Stimulated activated CD8-positive, alpha-beta memory T cell treated with anti-CD3 and anti-CD28 coated beads, Interleukin-15, amount 100 ng/mL, for 24 hours (primary cell): ENCODE measurements around the gene ZNF483.
"Not testable (repeated sequence)": the region's sequence is repeated elsewhere in the genome, so short reads cannot be mapped to it uniquely, and the experiment has no call there.

Experiments used
- DNase-seq: peaks from one replicate; pipeline ENCODE4 v3.0.0-alpha.2; 2020; ENCODE audit warnings: low read depth

ZNF483 gene

DNA sequence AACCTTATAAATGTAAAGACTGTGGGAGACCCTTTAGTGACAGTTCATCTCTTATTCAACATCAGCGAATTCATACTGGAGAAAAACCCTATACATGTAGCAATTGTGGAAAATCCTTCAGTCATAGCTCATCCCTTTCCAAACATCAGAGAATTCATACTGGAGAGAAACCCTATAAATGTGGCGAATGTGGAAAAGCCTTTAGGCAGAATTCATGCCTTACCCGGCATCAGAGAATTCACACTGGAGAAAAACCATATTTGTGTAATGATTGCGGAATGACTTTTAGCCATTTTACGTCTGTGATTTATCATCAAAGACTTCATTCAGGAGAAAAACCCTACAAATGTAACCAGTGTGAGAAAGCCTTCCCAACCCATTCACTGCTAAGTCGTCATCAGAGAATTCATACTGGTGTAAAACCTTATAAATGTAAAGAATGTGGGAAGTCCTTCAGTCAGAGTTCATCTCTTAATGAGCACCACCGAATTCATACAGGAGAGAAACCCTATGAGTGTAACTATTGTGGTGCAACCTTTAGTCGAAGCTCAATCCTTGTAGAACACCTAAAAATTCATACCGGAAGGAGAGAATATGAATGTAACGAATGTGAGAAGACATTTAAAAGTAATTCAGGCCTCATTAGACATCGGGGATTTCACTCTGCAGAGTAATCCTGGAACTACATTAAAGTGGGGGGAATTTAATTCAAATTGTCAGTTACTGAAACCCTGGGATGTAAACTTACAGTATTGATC is 17.7 kb downstream of the ZNF483 start:
- no peak for DNase-seq

DNA sequence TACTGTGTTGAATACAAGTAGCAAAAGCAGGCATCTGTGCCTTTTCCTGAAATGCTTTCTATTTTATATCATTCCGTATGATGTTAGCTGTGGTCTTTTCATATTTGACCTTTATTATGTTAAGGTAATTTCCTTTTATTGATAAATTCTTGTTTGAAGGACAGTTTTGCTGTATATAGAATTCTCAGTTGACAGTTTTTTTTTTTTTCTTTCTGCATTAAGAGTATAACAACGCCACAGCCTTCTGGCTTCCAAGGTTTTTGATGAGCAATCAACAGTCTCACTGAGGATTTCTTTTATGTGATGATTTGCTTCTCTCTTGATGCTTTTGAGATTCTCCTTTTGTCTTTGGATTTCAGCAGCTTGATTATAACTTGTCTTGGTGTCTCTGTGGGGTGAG is 23.6 kb downstream of the ZNF483 start:
- DNase-seq, result no peak

DNA sequence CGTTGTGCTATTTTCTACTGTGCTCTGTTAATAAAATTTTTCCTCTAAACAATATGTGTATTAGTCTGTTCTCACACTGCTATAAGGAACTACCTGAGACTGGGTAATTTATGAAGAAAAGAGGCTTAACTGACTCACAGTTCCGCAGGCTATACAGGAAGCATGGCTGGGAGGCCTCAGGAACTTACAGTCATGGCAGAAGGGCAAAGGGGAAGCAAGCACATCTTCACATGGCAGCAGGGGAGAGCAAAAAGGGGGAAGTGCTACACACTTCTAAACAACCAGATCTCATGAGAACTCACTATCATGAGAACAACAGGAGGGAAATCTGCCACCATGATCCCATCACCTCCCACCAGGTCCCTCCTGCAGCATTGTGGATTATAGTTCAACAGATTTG is 30.4 kb downstream of the ZNF483 start:
- not testable (repeated sequence) for DNase-seq

DNA sequence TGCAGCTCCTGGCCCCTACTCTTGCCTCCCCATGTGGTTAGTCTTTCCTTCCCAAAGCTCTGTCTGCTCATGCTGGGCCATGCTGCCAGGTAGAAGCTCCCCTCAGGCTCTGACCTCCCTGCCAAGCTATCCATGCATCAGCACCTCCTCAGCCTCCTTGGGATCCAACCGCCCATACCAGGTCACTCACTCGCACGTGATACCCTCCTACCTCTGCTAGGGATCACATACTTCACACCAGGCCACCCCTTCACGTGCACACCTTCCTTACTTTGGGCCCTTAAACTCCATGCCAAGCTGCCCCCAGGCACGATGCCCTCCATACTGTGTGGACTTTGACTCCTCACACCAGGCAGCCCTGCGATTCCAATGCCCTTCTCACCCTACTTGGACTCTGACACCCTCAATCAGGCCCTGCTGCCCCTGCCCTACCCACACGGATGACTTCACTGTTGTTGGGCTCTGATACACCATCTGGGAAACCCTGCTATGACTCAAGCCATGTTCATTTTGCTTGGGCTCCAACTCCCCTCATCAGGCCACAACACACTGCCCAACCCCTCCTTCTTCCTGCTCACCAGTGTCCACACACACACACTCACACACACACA is 34.1 kb downstream of the ZNF483 start:
- DNase-seq, result no peak

DNA sequence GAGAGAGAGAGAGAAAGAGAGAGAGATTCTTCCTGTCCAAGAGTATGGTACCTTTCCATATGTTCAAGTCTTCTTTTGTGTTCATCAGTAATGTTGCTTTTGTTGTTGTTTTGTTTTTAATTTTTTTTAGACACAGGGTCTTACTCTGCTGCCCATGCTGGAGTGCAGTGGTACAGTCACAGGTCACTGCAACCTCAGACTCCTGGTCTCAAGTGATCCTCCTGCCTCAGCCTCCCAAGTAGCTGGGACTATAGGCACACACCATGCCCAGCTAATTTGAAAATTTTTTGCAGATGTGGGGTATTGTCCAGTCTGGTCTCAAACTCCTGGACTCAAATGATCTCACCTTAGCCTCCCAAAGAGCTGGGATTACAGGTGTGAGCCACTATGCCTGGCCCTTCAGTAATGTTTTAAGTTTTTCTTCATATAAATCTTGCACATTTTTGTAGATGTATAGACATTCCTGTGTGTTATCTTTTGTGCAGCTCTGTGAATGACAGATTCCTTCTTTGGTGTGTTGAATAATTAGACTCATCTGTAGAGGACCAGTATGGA is 36.3 kb downstream of the ZNF483 start:
- DNase-seq, result no peak

DNA sequence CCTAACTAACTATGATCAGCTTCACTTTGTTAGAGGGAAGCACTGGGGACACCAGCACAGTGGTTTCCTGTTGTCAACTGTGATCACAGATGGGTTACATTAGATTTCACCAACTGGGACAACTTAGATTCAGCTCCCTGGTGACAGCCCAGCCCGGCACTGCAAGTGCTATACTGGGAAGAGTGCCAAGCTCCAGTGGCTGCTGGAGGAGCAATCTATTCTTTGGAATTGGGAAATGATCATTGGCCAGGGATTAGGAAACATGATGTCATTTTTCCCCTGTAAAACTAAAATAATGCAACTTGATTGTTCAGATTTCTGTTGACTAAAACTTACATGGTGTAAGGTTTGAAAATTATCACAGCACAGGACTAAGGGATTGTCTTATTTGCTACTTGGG is 41.3 kb downstream of the ZNF483 start:
- no peak for DNase-seq

DNA sequence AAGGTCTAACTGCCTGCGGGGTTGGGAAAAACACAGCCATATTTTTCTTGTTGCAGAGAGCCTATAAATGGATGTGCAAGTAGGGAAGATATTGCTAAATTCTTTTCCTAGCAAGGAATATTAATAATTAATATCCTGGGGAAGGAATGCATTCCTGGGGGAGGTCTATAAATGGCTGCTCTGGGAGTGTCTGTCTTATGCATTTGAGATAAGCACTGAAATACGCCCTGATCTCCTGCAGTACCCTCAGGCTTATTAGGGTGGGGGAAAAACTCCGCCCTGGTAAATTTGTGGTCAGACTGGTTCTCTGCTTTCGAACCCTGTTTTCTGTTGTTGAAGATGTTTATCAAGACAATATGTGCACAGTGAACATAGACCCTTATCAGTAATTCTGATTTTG is 43.1 kb downstream of the ZNF483 start:
- DNase-seq, result not testable (repeated sequence)

DNA sequence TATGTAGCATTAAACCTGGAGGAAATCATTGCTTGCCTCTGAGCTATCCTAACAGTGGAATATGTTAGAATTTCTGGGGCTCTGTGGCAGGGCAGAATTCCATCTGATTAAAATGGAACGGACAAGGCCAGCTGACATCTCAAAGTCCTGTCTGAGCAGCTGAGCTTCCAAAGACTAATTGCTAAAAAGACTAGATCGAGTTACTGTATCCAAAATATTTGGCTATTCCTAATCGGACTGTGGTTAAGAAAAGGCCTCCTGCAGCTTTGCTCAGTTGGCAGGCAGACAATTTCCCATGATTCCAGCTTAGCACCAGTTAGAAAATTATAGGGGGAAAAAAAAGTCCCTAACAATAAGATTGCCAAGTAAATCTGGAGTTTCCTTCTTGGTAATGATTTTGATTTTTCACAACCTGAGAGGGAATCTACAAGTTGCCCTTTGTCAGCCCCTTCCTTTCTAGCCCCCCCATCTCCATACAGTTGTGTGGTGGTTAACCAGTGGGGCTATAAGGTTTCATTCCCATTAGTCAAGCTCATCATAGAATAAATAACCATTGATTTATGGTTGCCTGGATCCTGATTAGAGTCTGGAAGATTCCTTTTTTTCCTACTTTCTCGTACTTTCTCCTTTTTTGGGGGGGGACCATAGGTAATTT is 48.1 kb downstream of the ZNF483 start:
- DNase-seq, result no peak

DNA sequence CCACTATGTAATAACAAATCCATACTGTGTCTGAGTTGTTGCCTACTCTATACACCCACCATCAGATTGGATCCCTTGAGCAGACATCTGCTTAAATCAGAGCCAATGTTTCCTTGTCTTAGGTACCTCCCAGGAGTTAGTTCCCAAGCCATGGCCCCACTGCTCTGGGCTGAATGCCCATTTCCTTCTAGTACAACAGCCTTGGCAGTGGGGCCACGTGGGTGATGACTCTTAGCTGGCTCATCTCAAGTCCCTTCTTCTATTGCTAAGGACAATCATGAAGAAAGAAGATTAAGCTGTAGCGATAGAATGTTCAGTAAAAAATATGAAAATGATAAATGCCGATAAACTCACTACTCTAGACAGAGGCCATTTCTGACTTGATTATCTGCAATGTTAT is 57.9 kb downstream of the ZNF483 start:
- no peak for DNase-seq

DNA sequence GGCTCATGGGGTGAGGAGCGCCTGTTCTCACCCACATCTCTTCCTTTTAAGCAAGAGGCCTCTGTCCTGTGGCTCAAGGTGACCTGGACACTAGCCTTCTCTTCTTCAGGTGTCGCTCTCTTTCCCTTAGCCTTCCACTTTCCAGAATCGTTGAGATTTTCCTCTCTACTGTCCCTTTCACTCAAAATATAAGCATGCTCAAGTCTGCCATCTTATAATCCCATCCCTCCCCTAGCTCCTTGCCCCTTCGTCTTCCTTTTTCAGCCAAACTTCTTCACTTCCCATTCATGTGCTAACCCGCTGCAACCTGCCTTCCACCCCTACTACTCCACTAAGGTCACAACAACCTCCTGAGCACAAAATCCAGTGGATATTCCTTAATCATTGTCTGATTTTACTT is 61.4 kb downstream of the ZNF483 start:
- DNase-seq, result no peak

DNA sequence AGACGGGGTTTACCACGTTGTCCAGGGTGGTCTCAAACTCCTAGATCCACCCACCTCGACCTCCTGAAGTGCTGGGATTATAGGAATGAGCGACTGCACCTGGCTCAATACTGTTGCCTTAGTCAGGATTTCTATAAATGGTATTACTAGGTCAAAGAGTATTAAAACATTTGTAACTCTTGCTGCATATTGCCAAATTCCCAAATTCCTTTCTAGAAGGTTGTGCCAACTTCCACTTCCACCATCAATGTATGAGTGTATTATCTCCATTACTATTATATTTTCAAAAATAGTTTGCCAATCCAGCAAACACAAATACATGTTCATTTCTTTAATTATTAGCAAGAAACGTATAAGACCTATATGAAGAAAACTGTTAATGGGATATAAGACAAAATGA is 63.9 kb downstream of the ZNF483 start:
- DNase-seq, result no peak

DNA sequence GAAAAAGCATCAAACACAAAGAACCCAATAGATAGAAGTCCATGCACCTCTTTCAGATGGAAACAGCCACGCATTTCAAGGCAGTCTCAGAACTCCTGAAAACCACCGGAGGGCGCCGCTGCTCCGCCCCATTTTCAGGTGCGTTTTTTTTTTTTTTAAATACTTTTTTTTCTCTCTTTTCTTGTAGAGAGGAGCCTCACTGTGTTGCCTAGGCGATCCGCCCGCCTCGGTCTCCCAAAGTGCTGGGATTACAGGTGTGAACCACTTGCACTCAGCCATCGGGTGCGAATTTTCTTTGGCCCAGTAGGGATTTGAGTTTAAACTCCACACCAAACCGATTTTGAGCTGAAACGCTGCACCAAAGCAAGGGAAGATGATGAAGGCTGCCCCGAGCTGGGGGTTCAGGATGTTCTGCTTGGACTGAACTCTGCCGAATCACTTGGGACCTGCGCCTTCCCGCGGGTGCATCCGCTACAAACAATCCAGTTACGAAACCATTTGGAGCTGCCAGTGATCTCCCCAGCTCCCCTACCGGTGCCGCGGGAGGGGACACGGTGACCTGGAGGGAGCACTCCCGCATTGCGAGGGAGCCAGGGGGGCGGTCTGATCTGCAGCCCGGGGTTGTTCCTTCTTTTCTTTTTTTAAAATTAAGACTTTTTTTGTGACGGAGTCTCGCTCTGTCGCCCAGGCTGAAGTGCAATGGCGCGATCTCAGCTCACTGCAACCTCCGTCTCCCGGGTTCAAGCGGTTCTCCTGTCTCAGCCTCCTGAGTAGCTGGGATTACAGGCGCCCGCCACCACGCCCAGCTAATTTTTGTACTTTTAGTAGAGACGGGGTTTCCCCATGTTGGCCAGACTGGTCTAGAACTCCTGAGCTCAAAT is 73.1 kb downstream of the ZNF483 start:
- no peak for DNase-seq

DNA sequence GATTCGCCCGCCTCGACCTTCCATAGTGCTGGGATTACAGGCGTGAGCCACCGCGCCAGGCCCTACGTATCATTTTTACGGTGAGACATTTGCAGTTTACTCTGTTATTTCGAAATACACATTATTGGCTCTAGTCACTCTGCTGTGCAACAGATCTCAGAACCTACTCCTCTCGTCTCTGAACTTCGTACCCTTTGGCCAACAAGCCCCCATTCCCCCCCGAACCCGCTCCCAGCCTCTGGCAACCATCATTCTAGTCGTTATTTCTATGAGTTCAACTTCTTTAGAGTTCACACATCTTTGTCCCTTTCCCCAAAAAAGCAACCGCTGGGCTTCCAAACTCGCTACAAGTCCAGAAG is 73.7 kb downstream of the ZNF483 start:
- DNase-seq, result no peak

DNA sequence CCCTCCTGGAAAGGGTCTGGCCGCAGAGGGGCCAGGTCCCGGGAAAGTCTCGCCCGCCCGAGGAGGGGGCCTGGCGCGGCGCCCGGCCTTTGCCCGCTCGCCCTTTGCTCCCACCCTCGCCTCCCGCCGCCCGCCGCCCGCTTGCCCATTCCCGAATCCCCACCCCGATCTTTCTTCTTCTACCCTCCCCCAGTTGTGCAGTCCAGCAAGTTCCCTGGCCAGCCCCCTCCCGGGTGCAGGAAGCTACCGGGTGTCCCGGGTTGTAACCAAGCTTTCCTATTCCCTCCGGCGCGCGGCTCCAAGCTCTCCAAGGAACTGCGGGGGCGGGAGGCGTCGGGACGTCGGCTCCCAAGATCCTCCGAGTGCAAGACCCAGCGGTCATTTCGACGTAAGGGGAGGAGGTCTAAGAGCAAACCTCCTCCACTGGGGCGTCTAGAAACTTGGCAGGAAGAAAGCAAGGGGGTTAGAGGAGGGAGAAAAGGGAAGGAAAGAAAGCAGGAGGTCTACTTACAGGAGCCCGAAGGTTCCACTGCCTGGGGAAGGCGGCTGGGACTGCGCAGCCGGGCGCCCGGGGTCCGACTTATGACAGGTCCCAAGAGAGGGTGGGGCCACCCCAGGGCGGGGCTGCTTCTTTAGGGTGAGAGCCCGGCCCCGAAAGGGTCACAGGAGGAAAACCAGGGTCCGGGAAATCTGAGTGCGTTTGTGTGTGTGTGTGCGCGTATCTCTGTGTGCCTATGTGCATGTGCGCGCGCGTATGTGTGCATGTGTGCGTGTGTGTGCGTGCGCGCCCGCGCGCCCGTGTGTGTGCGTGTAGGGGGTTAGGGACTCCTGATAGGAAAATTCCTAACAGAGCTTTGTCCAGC is 74.3 kb downstream of the ZNF483 start, which contains the start of gene PTGR1:
PTGR1 (minus strand) TSS at position 556 of the 863 bp plus-strand sequence. CDS start 2,225 bp downstream, outside the sequence.
- no peak for DNase-seq

DNA sequence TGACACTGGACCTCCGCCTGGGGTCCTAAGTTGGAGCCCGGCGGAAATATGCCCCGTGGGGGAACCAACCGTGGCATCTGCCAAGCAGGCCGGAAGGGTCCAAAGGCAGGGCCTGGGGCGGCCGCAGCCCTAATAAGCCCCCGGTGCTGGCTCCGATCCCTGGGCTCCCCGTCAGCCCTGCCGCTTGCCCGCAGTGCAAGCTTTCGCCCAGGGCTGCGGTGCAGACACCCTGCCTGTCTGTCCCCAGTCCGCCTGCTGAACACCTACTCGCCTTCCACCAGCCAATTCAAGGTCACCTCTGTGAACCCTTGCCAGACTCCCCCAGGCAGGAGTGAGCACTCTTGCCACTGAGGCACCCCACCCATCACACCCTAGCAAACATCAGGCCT is 75.0 kb downstream of the ZNF483 start:
- no peak for DNase-seq

DNA sequence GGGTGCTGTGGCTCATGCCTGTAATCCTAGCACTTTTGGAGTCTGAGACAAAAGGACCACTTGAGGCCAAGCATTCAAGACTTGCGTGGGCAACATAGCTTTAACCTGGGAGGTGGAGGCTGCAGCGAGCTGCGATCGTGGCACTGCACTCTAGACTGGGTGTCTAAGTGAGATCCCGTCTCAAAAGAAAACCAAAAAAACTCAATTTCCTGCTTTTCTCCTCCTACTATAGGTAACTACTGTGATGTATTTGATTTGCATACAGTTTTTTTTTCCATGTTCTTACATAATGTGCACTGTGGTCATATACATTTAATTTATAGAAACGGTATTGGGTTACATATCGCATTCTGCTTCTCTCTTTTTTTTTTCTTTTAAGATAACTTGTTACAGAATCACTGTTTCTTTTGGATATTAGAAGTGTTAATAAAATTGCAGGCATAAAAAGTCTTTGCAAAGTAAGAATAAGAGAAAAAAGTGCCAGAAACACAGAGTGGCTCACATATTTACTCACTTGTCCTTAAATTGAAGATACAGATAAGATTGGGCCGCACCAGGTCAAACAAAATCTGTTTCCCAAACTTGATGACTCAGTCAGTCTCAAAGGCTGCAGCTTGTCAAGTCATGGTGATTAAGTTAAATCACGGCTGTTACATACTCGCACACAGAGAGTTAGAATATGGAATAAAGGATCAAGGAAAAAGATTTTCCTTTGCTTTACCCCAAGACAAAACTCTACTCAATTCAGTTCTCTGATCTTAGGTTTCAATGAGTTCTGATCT is 76.4 kb downstream of the ZNF483 start:
- DNase-seq, result no peak

DNA sequence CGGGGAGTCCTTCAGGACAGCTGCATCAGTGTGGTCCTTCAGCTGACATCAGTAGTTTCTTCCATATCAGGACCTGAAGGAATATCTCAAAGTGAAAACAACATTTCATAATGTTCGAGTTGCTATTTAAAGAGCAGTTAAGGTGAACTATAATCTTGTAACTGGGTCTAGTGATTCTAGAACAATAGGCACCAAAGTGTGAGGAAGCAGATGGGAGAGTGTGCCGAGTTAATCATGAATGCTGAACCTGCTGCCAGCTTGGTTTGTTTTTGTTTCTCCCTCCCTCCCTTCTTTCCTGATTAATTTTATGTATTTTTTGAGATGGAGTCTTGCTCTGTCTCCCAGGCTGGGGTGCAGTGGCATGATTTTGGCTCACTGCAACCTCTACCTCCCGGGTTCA is 78.1 kb downstream of the ZNF483 start:
- no peak for DNase-seq

DNA sequence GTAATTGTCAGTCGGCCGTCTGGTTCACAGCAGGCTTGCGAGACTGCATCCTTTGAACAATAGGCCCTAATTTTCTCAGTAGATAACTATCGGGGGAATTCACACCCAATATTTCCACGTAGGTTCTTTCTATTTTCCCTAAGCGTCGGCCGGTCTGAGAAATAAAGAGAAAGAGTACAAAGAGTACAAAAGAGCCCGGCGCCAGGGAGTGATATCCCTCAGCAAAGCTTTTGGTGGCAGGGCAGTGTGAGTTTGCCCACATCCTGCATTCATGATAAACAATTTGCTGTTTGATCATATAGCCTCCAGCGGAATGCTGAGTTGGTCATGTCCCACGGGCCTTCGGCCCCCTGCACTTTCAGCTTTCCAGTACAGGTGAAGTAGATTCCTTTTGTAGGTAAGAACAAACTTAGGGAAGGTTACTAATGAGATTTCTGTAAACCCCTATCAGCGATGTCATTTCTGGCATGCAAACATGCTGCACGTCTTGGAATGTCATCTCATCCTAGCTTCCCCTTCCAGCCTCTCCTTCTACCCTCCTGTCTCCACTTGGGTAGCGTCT is 79.2 kb downstream of the ZNF483 start:
- DNase-seq, result no peak

DNA sequence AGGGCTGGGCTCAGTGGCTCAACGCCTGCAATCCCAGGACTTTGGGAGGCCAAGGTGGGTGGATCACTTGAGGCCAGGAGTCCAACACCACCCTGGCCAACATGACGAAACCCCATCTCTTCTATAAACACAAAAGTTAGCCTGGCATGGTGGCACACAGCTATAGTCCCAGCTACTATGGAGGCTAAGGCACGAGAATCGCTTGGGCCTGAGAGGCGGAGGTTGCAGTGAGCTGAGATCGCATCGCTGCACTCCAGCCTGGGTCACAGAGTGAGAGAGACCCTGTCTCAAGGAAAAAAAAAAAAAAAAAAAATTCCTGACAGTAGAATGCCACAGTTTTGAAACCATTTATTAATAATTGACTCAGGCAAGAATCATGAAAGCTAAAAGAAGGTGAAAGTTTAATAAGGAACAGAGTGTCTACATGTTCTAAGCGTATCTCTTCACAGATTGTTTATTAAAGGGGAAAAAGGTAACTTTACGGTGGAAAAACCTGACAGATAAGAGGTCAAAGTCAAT is 80.1 kb downstream of the ZNF483 start:
- DNase-seq, result no peak

DNA sequence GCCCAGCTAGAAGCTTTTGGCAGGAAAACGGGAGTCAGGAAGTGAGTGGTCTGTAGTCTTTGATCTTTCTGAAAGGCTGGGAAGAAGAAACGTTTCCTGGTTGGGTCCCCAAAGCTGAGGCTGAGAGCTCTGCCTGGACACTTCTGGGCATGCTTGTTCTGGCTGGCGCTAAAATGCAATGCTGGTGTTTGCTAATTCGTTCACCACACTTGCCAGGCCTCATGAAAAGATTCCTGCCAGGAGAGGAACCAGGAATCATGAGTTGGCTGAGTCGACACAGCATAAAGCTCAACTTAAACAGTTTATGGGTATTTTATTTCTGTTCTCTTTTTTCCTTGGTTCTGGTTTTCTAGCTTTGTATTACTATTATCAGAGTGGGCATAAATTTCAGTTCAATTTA is 85.2 kb downstream of the ZNF483 start:
- no peak for DNase-seq
